HepG2 (cell line): ENCODE data around the gene PRPF18. TPM values are rescaled to one million over a fixed set of nuclear protein-coding genes. Genes with fewer than 3 reads are reported as not detected.

Experiments used
- ATAC-seq: fragments of 200-7000 bp; cut with Tn5 transposase; 3 replicates; pipeline ENCODE4 v1.9.1; 2020; ENCODE audit warnings: mild to moderate bottlenecking, moderate library complexity
- BruUV-seq: library from RNA; stranded (reverse); fragments of 400-500 nt; replicated peaks from 2 replicates; lab custom pipeline; 2021; lab: Mats Ljungman, UMichigan
- CTCF ChIA-PET: fragments of 300-600 bp; formaldehyde crosslinking; extraction: SDS; loops from one replicate; lab custom pipeline; 2021; ENCODE audit warnings: low total read pairs, inconsistent platforms, low intra/inter-chr PET ratio; lab: Yijun Ruan, JAX
- POLR2A ChIA-PET: fragments of 350-600 bp; sonication (Branson Sonifier 250); formaldehyde crosslinking; loops from one replicate; lab custom pipeline; 2020; ENCODE audit warnings: antibody characterized with exemption, inconsistent platforms; lab: Yijun Ruan, JAX
- DNase-seq: peaks from one replicate; pipeline ENCODE4 v3.0.0-alpha.2; 2015; ENCODE audit warnings: low spot score
- FAIRE-seq: peaks from 3 replicates; lab custom pipeline; 2011; peaks lifted over from hg19 to GRCh38; lab: Jason Lieb, UNC
- H2AFZ ChIP-seq: one replicate; pipeline ENCODE4 v1.6.1; 2011; ENCODE audit warnings: low read length, inconsistent platforms
- H3K27ac ChIP-seq: fragments of 300-600 bp; 3 replicates; pipeline ENCODE4 v1.8.0; 2011; ENCODE audit warnings: mixed run types, mild to moderate bottlenecking, mixed read lengths, low read length, inconsistent platforms; ENCODE audit not compliant: insufficient read depth; ENCODE audit errors: extremely low read length
- H3K27me3 ChIP-seq, 2 experiments: fragments of 200-600 bp in 1 of 2; 2 replicates in 1 of 2; 3 replicates in 1 of 2; pipeline versions ENCODE4 v1.6.0 to v1.8.0; 2011; ENCODE audit warnings: low read length in 2 of 2, mild to moderate bottlenecking in 2 of 2, moderate library complexity in 2 of 2, inconsistent platforms in 1 of 2; ENCODE audit not compliant: insufficient read depth in 2 of 2, control insufficient read depth in 1 of 2
- H3K36me3 ChIP-seq, 2 experiments: fragments of 200-600 bp in 1 of 2; replicated peaks in 1 of 2; 2 replicates in 1 of 2; 3 replicates in 1 of 2; pipeline versions ENCODE4 v1.5.1 to v1.8.0; 2011; ENCODE audit warnings: low read length in 2 of 2, inconsistent platforms in 1 of 2; ENCODE audit not compliant: insufficient read depth in 2 of 2, control insufficient read depth in 1 of 2
- H3K4me1 ChIP-seq: 2 replicates; pipeline ENCODE4 v1.5.1; 2012; ENCODE audit warnings: low read length, inconsistent platforms; ENCODE audit not compliant: insufficient read depth
- H3K4me2 ChIP-seq: 2 replicates; pipeline ENCODE4 v1.6.0; 2011; ENCODE audit warnings: low read depth, low read length, inconsistent platforms
- H3K4me3 ChIP-seq, 3 experiments: fragments of 200-600 bp in 1 of 3; sonication (generic), shearing (Covaris generic) in 1 of 3; replicated peaks in 1 of 3; 2 replicates each; pipeline ENCODE4 v1.5.1; 2011 to 2016; ENCODE audit warnings: low read length in 3 of 3, inconsistent platforms in 2 of 3, low read depth in 2 of 3, mild to moderate bottlenecking in 2 of 3, control low read depth in 1 of 3, mixed read lengths in 1 of 3; ENCODE audit not compliant: insufficient read depth in 1 of 3
- H3K79me2 ChIP-seq: one replicate; pipeline ENCODE4 v1.6.1; 2011; ENCODE audit warnings: low read length, inconsistent platforms; ENCODE audit not compliant: insufficient read depth
- H3K9ac ChIP-seq: 2 replicates; pipeline ENCODE4 v1.6.0; 2011; ENCODE audit warnings: mild to moderate bottlenecking, low read depth, low read length, inconsistent platforms; ENCODE audit not compliant: insufficient read depth
- H3K9me3 ChIP-seq: 2 replicates; pipeline ENCODE4 v1.5.1; 2012; ENCODE audit warnings: mild to moderate bottlenecking, low read length
- H4K20me1 ChIP-seq: 2 replicates; pipeline ENCODE4 v1.6.0; 2011; ENCODE audit warnings: inconsistent platforms, mild to moderate bottlenecking, low read length, moderate library complexity; ENCODE audit not compliant: insufficient read depth
- ATF7 ChIP-seq, 2 experiments: fragments of 450-650 bp in 1 of 2; sonication (generic) in 1 of 2; formaldehyde crosslinking in 1 of 2; IDR thresholded peaks; 2 replicates each; pipeline versions ENCODE4 v1.4.0 to v1.6.1; 2016 to 2020; ENCODE audit warnings: antibody characterized with exemption in 1 of 2, mild to moderate bottlenecking in 1 of 2, missing genetic modification reagents in 1 of 2
- CREB1 ChIP-seq, 2 experiments: fragments of 450-650 bp in 1 of 2; IDR thresholded peaks; 2 replicates each; pipeline ENCODE4 v1.6.1; 2016 to 2017; ENCODE audit warnings: control low read depth in 1 of 2, mild to moderate bottlenecking in 1 of 2, missing compliant biosample characterization in 1 of 2, missing genetic modification characterization in 1 of 2
- EHMT2 ChIP-seq: fragments of 200-600 bp; sonication (generic); IDR thresholded peaks from 2 replicates; pipeline ENCODE4 v1.7.0; 2017; ENCODE audit warnings: antibody characterized with exemption, low read depth, low read length, borderline replicate concordance
- FOXO1 ChIP-seq: sonication (generic); formaldehyde crosslinking; IDR thresholded peaks from 2 replicates; pipeline ENCODE4 v1.4.0; 2020; ENCODE audit warnings: missing genetic modification reagents
- ZBTB33 ChIP-seq: sonication (generic); formaldehyde crosslinking; IDR thresholded peaks from 2 replicates; pipeline ENCODE4 v1.4.0; 2020; ENCODE audit warnings: missing genetic modification reagents
- ZNF382 ChIP-seq: sonication (generic); formaldehyde crosslinking; IDR thresholded peaks from 2 replicates; pipeline ENCODE4 v1.5.0; 2020; ENCODE audit warnings: missing genetic modification reagents, mild to moderate bottlenecking, borderline replicate concordance
- ZNF737 ChIP-seq: sonication (generic); formaldehyde crosslinking; IDR thresholded peaks from 2 replicates; pipeline ENCODE4 v1.5.0; 2020; ENCODE audit warnings: missing genetic modification reagents, mild to moderate bottlenecking, borderline replicate concordance
- WGBS: methylation state at CpG from one replicate; pipeline ENCODE4 v1.1.6; 2017; ENCODE audit warnings: low lambda C conversion rate; 5-methylcytosine and 5-hydroxymethylcytosine counted together
- in situ Hi-C: cut with HindIII; loops from 2 replicates; pipeline ENCODE4 v1.10.0; 2017; ENCODE audit warnings: low pct_unique_long_range_greater_than_20kb; ENCODE audit not compliant: extremely low pct_ligation_motif_present
- intact Hi-C: fragments of 100-400 bp; cut with micrococcal nuclease; formaldehyde crosslinking; loops from one replicate; pipeline ENCODE4 v1.10.0; 2022; ENCODE audit not compliant: unreplicated experiment
- polyA plus RNA-seq, 8 experiments: library from polyadenylated mRNA; depleted of rRNA in 3 of 8; stranded (reverse) in 7 of 8; unstranded in 1 of 8; fragments of >200 nt; fragmentation: Illumina TruSeq in 4 of 8; extraction: Trizol in 4 of 8; gene quantifications; 2 replicates each; pipeline versions ENCODE4 v1.2.1 to v1.2.3, GENCODE V29; 2011 to 2016; ENCODE audit warnings: low read depth in 4 of 8, missing spikeins in 1 of 8, mixed read lengths in 1 of 8; ENCODE audit not compliant: insufficient read depth in 1 of 8
- total RNA-seq, 5 experiments: library from RNA; depleted of rRNA; stranded (reverse); fragments of >200 nt; fragmentation: Illumina TruSeq; extraction: Trizol; gene quantifications; 2 replicates each; pipeline ENCODE4 v1.2.3, GENCODE V29; 2016; ENCODE audit warnings: low read depth in 1 of 5

PRPF18 gene
- total and polyA plus RNA-seq, 2 of the 13 experiments (the other 11 are each of a cell fraction or from before 2014, with no cell fraction given), result 6.1 to 17.2 TPM

- ChIA-PET CTCF (no interaction called here), POLR2A (no interaction called here)
- Histone ChIP-seq H3K4me2 (no peak overlapping the region), H3K27ac (no peak overlapping the region), H2AFZ (no peak overlapping the region), H3K4me1 (no peaks in the 10 kb centered on the region), H3K27me3 (no peaks in the 10 kb centered on the region), H3K79me2 (no peaks in the 10 kb centered on the region), H3K4me3 (no peak overlapping the region), H3K36me3 (0 out of 5 replicates have a peak, but pooled peaks cover 0 to 3% of the 10 kb centered on the region in 2 experiments), H3K9ac (no peak overlapping the region), H3K9me3 (peaks cover 11% of the 10 kb centered on the region), H4K20me1 (no peaks in the 10 kb centered on the region)
- WGBS, result 96% methylated on average over 1 of the region's 1 CpG
- DNase-seq (no peak), ATAC-seq (no peak), FAIRE-seq (no peak)
- TF ChIP-seq EHMT2 (no peak), FOXO1 (CRISPR knock-in tag) (no peak), ZBTB33 (CRISPR knock-in tag) (no peak), ATF7 (IDR thresholded peaks at IDR 0.05) (peak; percentile 87), ATF7 (CRISPR knock-in tag; IDR thresholded peaks at IDR 0.05) (no peak), ZNF737 (no peak), CREB1 (IDR thresholded peaks at IDR 0.05) (peak; percentile 10; the same call in 1 of the 2 replicates), CREB1 (CRISPR knock-in tag; IDR thresholded peaks at IDR 0.05) (no peak), ZNF382 (CRISPR knock-in tag) (no peak)
- intact Hi-C loops, result no loop called here
- in situ Hi-C loops, result no loop called here
- BruUV-seq, result no TSS peak
Measured at GRCh38 chr10:13637303-13637856, 50.6 kb downstream of the PRPF18 start.
